Motor neuron (in vitro differentiated cells): ENCODE data around the gene FCRL6. TPM values are rescaled to one million over a fixed set of nuclear protein-coding genes. Genes with fewer than 3 reads are reported as not detected.

ENCODE experiments used
- ATAC-seq, 8 experiments: fragments of 200-7000 bp; cut with Tn5 transposase; replicated peaks in 6 of 8; 2 replicates each; pipeline ENCODE4 v1.8.0; 2021; ENCODE audit warnings: mild to moderate bottlenecking in 8 of 8, moderate library complexity in 8 of 8
- H3K27ac ChIP-seq, 2 donors: fragments of 250-450 bp; sonication (Bioruptor Pico); 2 replicates each; pipeline ENCODE4 v1.9.0; 2021; ENCODE audit warnings: antibody characterized with exemption in 2 of 2, mild to moderate bottlenecking in 2 of 2, moderate library complexity in 1 of 2
- H3K4me1 ChIP-seq, 2 donors: fragments of 250-450 bp; sonication (Bioruptor Pico); replicated peaks in 1 of 2; 2 replicates each; pipeline ENCODE4 v1.6.1; 2021; ENCODE audit warnings: antibody characterized with exemption in 2 of 2, mild to moderate bottlenecking in 2 of 2, moderate library complexity in 1 of 2
- H3K4me3 ChIP-seq, 5 donors: fragments of 250-450 bp; sonication (Bioruptor Pico); 2 replicates each; pipeline ENCODE4 v1.9.0; 2021; ENCODE audit warnings: antibody characterized with exemption in 5 of 5, mild to moderate bottlenecking in 5 of 5, moderate library complexity in 4 of 5
- WGBS, 10 experiments: fragments of 450-650 bp; shearing (Covaris generic); methylation state at CpG; one replicate each; pipeline ENCODE4 v1.0.0; 2022; 5-methylcytosine and 5-hydroxymethylcytosine counted together
- in situ Hi-C, 9 experiments: fragments of 400-800 bp; cut with MboI; loops; one replicate each; pipeline ENCODE4 v1.15.0; 2021; ENCODE audit warnings: low sequenced_read_pairs in 9 of 9, low pct_unique_long_range_greater_than_20kb in 2 of 9; ENCODE audit not compliant: unreplicated experiment in 9 of 9
- total RNA-seq, 8 experiments: library from RNA; unstranded; fragments of 300-600 nt; gene quantifications; 2 replicates each; pipeline versions ENCODE4 v1.2.3 to v1.2.4, GENCODE V29; 2022

The FCRL6 gene
- total RNA-seq, 8 experiments from 2014 or later, result 0.27 to 1.0 (median 0.42) TPM; not detected in 5

DNA sequence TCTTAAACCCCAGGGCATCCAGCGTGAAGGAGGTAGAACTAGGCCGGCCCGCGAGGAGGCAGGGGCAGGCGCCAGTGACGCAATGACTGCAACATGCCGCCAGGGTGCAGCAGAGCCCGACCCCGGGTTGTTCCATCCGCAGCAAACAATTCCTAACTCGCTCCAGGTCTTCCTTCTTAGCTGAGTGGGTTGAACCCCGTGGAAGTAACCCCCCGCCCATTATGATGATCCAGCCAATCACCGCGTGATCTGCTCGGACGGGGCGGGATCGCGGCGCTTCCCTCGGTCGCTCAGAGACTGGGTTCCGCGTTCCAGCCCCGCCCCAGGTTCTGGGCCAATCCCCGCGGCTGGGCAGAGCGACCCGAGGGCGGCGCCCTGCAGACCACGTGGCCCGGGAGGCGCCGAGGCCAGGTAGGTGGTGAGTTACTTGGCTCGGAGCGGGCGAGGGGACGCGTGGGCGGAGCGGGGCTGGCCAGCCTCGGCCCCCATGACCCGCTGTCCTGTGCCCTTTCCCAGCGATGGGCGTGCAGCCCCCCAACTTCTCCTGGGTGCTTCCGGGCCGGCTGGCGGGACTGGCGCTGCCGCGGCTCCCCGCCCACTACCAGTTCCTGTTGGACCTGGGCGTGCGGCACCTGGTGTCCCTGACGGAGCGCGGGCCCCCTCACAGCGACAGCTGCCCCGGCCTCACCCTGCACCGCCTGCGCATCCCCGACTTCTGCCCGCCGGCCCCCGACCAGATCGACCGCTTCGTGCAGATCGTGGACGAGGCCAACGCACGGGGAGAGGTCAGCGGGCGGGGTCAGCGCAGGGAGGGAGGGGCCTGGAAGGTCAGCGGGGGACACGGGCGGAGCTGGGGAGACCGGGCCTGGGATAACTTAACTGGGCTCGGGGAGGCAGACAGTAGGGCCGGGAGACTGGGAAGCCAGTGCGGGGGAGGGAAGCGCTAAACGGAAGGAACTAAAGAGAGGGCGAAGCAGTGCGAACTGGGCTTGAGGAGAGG is 21.3 kb upstream of the FCRL6 start, which contains the start of gene DUSP23:
Gene DUSP23, plus strand, starts transcription at position 380 of the 1,000 bp plus-strand sequence. Its CDS starts 139 bp downstream, at position 519.
- Histone ChIP-seq H3K4me1 (no peaks in the 10 kb centered on the region), H3K4me3 (peak within 1 kb of the TSS; percentile 38 to 49 (median 43)), H3K27ac (peak within 1 kb of the TSS in 1 of 2 donors; percentile 4)
- peak; percentile 94 to 99 (median 98) for ATAC-seq
- 2 to 14% (median 8%) methylated on average over 4 to 33 of the region's 88 CpGs; no CpG with 5 or more reads in 3 of the 10 experiments for WGBS, 10 experiments
- in situ Hi-C loops, result loop anchor here in 5 of 9 experiments (25.0 kb wide), 5 partner anchors 106 to 644 kb away; partner anchors contain the start of genes IGSF9 (in 1 of the 5) and TAGLN2 (in 1 of the 5)

DNA sequence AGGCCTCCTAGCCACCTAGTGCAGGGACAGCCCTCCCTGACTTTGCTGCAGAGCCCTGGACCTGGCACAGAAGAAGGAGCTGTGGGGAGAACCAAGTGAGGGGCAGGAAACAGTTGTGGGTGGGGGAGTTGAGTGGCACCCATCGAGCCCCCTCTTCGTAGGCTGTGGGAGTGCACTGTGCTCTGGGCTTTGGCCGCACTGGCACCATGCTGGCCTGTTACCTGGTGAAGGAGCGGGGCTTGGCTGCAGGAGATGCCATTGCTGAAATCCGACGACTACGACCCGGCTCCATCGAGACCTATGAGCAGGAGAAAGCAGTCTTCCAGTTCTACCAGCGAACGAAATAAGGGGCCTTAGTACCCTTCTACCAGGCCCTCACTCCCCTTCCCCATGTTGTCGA is 20.2 kb upstream of the FCRL6 start:
- in situ Hi-C loops, result loop anchor here in 5 of 9 experiments (25.0 kb wide), 5 partner anchors 105 to 645 kb away; partner anchors contain the start of genes IGSF9 (in 1 of the 5) and TAGLN2 (in 1 of the 5)
- no peak for ATAC-seq
- Histone ChIP-seq H3K27ac (no peak overlapping the region), H3K4me3 (no peak overlapping the region), H3K4me1 (no peaks in the 10 kb centered on the region)
- 87 to 100% (median 96%) methylated on average over 2 to 6 of the region's 12 CpGs; no CpG with 5 or more reads in 4 of the 10 experiments for WGBS, 10 experiments

DNA sequence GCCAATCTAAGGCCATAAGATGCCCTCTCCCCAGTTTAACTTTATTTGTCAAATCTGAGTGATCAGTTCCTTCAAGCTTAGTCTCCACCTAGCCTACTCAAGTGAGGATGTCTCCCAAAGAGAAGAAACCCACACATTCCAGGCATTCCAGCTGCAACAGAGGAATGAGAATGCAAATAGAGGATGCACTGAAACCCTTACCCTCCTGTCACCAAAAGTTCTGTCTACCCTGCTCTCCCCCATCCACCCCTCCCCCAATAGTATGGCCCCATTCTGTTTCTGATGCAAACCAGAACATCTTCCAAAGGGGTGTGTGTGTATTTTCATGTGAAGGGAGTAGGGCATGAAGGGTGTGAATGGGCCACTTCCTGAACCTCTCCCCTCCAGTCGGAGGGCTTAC is 18.4 kb upstream of the FCRL6 start:
- Histone ChIP-seq H3K27ac (no peak overlapping the region), H3K4me3 (no peak overlapping the region), H3K4me1 (no peaks in the 10 kb centered on the region)
- WGBS, 10 experiments, result 83 to 100% methylated on average over 1 of the region's 1 CpG; no CpG with 5 or more reads in 8 of the 10 experiments
- no peak for ATAC-seq
- in situ Hi-C loops, result loop anchor here in 5 of 9 experiments (25.0 kb wide), 5 partner anchors 104 to 646 kb away; partner anchors contain the start of genes IGSF9 (in 1 of the 5) and TAGLN2 (in 1 of the 5)

DNA sequence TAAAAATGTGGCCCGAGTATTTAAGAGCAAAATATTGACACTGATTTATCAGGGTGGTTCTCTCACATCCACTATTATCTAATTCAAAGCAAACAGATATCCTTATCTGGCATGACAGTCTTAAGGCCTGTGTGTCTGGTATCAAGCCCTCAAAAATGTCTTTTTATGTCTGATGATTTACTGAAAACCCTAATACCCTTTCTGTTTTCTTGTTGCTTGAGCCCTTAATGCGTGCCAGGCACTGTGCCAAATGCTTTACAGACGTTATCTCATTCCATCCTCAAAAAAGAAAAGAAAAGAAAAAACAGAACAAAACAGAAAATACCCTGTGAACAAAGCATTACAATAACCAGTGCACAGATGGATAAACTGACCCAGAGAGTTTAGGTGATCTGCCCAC is 15.7 kb upstream of the FCRL6 start:
- Histone ChIP-seq H3K27ac (no peak overlapping the region), H3K4me3 (no peak overlapping the region), H3K4me1 (no peaks in the 10 kb centered on the region)
- in situ Hi-C loops, result loop anchor here in 5 of 9 experiments (25.0 kb wide), 5 partner anchors 101 to 649 kb away; partner anchors contain the start of genes IGSF9 (in 1 of the 5) and TAGLN2 (in 1 of the 5)
- WGBS, 10 experiments, result 7 to 98% (median 81%) methylated on average over 2 to 3 of the region's 3 CpGs
- ATAC-seq, result no peak

DNA sequence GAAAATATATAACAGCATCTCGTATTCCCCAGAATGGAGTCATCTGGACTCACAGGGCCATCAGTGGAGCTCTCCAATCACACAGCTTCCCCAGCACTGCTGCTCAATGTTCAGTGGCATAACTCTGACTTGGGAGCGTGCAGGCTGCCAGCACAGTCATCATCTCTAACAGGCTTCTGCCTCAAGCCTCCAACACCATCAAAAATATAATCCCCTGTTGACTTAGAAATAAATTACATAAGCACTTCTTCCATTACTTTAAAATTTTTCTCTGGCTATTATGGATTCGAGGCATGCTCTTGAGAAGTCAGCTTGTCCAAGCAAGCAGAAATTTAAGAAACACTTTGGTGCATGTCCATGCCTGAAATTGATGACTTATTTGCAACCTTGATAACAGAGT is 15.2 kb upstream of the FCRL6 start:
- in situ Hi-C loops, result loop anchor here in 5 of 9 experiments (25.0 kb wide), 5 partner anchors 100 to 650 kb away; partner anchors contain the start of genes IGSF9 (in 1 of the 5) and TAGLN2 (in 1 of the 5)
- H3K4me3 ChIP-seq, result no peak overlapping the region
- ATAC-seq, result no peak
- no peaks in the 10 kb centered on the region for H3K4me1 ChIP-seq
- no peak overlapping the region for H3K27ac ChIP-seq
- WGBS, 10 experiments, result 29 to 100% (median 66%) methylated on average over 1 to 3 of the region's 3 CpGs

DNA sequence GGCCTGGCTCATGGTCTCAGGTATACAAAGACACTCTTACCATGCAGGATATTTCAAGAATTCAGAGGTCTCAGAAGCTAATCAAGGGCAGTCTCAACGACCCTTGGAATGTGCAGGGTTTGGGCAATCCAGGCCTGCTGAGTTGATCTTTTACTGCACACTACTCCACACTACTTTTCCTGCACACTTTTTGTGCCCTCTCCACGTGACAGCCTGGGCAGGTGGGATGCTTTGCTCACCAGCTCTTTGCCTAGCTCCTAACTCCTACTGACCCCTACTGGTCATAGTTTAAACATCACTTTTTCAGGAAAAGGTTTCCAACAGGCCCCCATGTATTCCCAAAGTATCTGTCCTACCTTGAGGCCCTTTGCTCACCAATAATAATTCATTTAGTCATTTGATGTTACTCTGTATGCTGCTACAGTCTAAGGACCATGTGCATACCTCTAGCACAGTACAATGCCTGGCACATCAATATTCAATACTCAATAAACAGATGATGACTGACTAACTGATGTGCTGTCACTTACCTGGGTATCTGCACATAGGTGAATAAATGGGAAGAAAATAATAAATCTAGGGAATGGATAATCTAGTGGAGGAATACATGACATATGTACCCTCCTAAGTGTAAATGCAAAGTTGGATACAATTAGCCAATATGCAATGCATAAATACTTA is 11.8 kb upstream of the FCRL6 start:
- no peak overlapping the region for H3K4me3 ChIP-seq
- no peaks in the 10 kb centered on the region for H3K4me1 ChIP-seq
- in situ Hi-C loops, result loop anchor here in 6 of 9 experiments (10.0 to 25.0 kb wide), 6 partner anchors 97 to 653 kb away; partner anchors contain the start of genes IGSF9 (in 1 of the 6) and TAGLN2 (in 1 of the 6)
- no peak overlapping the region for H3K27ac ChIP-seq
- ATAC-seq, result peak in 3 of 8 experiments; percentile 29 to 68 (median 37)
- 0 to 11% (median 0%) methylated on average over 1 to 2 of the region's 2 CpGs; no CpG with 5 or more reads in 3 of the 10 experiments for WGBS, 10 experiments

DNA sequence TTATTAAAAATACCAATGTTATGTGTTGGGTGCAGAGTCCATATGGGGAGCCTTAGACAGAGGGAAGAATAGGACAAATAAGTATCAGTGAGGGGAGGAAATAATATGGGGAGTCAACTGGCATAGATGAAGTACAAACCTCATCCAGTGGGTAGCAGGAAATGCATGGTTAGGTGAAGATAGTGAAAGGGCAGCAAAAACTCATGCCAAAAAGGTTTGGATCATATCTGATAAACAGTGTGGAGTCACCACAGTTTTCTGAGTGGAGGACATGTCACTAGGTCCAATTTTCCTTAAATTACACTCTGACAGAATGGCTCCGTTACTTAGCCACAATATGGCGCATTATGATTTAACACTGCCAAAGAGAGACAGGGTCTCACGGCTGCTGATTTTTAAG is 11.1 kb upstream of the FCRL6 start:
- in situ Hi-C loops, result loop anchor here in 6 of 9 experiments (10.0 to 25.0 kb wide), 6 partner anchors 96 to 654 kb away; partner anchors contain the start of genes IGSF9 (in 1 of the 6) and TAGLN2 (in 1 of the 6)
- no peak for ATAC-seq
- WGBS, 10 experiments, result 0 to 100% (median 72%) methylated on average over 1 to 3 of the region's 3 CpGs; no CpG with 5 or more reads in 1 of the 10 experiments
- Histone ChIP-seq H3K27ac (no peak overlapping the region), H3K4me1 (no peaks in the 10 kb centered on the region), H3K4me3 (no peak overlapping the region)

DNA sequence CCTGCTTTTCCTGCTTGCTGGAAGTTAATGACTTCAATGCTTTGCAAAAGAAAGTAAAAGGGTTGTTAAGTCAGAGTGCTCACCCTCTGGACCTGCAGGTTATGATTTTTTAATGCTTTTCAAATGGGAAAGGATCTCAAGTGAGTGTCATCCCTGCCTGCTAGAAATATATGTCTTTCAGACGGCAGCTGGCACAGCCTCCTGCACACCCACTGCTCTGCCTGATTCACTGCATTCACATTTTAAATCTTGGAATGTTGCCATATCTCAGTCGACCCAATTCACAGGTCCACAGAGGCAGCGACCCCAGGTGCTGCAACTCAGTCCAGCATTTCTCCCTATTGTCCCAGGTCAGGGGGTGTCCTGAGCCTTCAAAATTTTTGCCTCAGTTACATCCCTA is 10.7 kb upstream of the FCRL6 start:
- in situ Hi-C loops, result loop anchor here in 6 of 9 experiments (10.0 to 25.0 kb wide), 6 partner anchors 96 to 654 kb away; partner anchors contain the start of genes IGSF9 (in 1 of the 6) and TAGLN2 (in 1 of the 6)
- H3K4me3 ChIP-seq, result no peak overlapping the region
- no peak for ATAC-seq
- H3K27ac ChIP-seq, result no peak overlapping the region
- no peaks in the 10 kb centered on the region for H3K4me1 ChIP-seq
- WGBS, 10 experiments, result 0 to 20% (median 10%) methylated on average over 1 to 3 of the region's 3 CpGs; no CpG with 5 or more reads in 5 of the 10 experiments

DNA sequence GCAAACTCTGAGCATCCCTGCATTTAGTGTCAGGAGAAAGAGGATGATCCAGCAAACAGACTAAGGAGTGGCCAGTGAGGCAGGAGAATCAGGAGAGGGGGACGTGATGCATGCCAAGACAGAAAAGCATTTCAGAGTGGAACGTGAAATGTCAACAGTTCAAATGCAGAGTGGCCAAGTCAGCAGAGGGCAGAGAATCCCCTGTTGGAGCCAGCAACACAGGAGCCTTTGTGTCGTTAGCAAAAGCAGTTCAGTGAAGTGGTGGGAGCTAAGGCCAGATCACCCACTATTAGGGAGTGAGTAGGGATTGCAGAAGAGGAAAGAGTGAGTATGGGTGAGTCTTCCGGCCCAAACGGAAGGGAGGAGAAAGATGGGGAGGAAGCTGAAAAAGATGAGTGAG is 6.6 kb upstream of the FCRL6 start:
- 4 to 51% (median 40%) methylated on average over 2 to 5 of the region's 5 CpGs; no CpG with 5 or more reads in 1 of the 10 experiments for WGBS, 10 experiments
- in situ Hi-C loops, result loop anchor here in 6 of 9 experiments (10.0 to 25.0 kb wide), 6 partner anchors 92 to 658 kb away; partner anchors contain the start of genes IGSF9 (in 1 of the 6) and TAGLN2 (in 1 of the 6)
- no peaks in the 10 kb centered on the region for H3K4me1 ChIP-seq

DNA sequence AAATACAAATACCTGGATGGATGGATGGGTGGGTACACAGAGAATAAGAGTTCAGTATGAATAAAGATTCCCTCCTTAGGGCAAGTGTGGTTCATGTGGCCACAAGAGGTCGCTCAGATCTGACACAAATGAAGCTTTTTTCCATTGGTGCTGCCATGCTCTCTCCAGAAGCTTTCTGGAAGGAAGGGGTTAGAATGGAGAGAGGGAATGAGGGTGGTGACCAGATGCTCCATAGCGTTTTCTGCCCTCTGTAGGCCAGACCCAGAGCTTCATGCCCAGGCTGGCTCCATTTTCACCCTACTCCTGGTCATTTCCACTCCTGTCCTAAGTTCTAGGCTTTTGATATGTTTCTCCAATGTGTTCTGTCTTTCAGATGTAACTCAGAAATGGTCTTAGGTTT is 3.3 kb upstream of the FCRL6 start:
- in situ Hi-C loops, result loop anchor here in 6 of 9 experiments (10.0 to 25.0 kb wide), 6 partner anchors 88 to 662 kb away; partner anchors contain the start of genes IGSF9 (in 1 of the 6) and TAGLN2 (in 1 of the 6)
- WGBS, 10 experiments, result 0 to 7% (median 0%) methylated on average over 1 to 2 of the region's 2 CpGs; no CpG with 5 or more reads in 4 of the 10 experiments
- H3K4me1 ChIP-seq, result no peaks in the 10 kb centered on the region

More for the DNA sequence above, 6.6 kb upstream of the FCRL6 start:
- Histone ChIP-seq H3K27ac (no peak overlapping the region), H3K4me3 (no peak overlapping the region)
- no peak for ATAC-seq

DNA sequence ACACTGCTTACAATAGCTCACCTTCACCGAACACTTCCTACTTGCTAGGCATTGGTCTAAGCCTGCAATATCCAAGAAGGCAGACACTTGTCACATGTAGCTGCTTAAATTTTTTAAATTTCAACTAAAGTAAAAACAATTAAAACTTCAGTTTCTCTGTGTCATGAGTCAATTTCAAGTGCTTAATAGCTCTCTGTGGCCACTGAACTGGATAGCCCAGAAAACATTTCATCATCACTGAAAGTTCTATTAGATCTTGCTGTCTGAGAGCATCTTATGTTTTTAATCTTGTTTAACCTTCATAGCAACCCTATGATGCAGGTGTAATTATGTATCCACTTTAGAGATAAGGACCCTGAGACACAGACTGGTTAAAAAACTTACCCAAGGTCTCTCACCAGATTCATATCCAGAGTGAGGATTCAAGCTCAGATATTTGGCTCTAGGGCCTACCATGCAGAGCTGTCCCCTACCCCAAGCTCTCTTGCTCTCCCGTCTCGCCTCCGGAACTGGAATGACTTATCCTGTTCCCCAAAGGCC is 2.6 kb upstream of the FCRL6 start:
- H3K27ac ChIP-seq, result no peak overlapping the region
- H3K4me1 ChIP-seq, result no peaks in the 10 kb centered on the region
- no peak overlapping the region for H3K4me3 ChIP-seq
- 76 to 100% (median 100%) methylated on average over 1 to 4 of the region's 4 CpGs; no CpG with 5 or more reads in 1 of the 10 experiments for WGBS, 10 experiments
- in situ Hi-C loops, result loop anchor here in 6 of 9 experiments (10.0 to 25.0 kb wide), 6 partner anchors 88 to 662 kb away; partner anchors contain the start of genes IGSF9 (in 1 of the 6) and TAGLN2 (in 1 of the 6)
- no peak for ATAC-seq

More for the DNA sequence above, 3.3 kb upstream of the FCRL6 start:
- peak; percentile 84 to 99 (median 92) for ATAC-seq
- no peak overlapping the region for H3K4me3 ChIP-seq
- H3K27ac ChIP-seq, result no peak overlapping the region
